ENCODE measurements around the gene B3GAT1. TPM values are rescaled to one million over a fixed set of nuclear protein-coding genes. Genes with fewer than 3 reads are reported as not detected.
"Not testable (repeated sequence)": the region's sequence is repeated elsewhere in the genome, so short reads cannot be mapped to it uniquely, and the experiment has no call there.

B3GAT1 gene
- polyA plus RNA-seq, 4 donors = 0.54 to 1.4 (median 0.57) TPM; not detected in 1

- FAIRE-seq (no peak), DNase-seq (no peak)
- H3K36me3 ChIP-seq (ENCODE audit: control insufficient read depth in 3 of 3, insufficient read depth in 2 of 3, low read depth in 1 of 3, low read length in 3 of 3) = no peaks in the 10 kb centered on the region
Observed at GRCh38 chr11:134349802-134350355, 62.2 kb downstream of the B3GAT1 start.

DNA sequence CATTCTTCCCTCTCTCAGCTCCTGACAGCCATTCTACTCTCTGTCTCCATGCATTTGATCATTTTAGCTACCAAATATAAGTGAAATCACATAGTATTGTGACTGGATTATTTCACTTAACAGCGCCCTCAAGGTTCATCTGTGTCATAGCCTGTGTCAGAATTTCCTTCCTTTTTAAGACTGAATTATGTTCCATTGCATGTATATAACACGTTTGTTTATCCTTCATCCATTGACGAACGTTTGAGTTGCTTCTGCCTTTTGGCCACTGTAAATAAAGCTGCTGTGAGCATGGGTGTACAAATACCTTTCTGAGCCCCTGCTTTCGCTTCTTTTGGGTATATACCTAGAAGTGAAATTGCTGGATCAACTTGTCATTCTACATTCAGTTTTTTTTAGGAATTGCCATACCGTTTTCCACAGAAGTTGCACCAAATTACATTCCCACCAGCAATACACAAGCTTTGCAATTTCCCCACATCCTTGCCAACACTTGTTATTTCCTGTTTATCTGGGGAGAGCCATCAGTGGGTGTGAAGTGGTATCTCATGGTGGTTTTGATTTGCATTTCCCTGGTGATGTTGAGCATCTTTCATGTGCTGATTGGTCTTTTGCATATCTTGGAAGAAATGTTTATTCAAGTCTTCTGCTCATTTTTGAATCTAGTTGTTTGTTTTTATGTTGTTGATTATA, 62.8 kb downstream of the B3GAT1 start:
- no peak for DNase-seq
- Histone ChIP-seq H3K27ac (ENCODE audit: low read depth in 1 of 3, low read length in 2 of 3) (no peak overlapping the region), H3K27me3 (ENCODE audit: control insufficient read depth in 3 of 3, insufficient read depth in 3 of 3, low read length in 3 of 3) (no peaks in the 10 kb centered on the region), H3K36me3 (ENCODE audit: control insufficient read depth in 3 of 3, insufficient read depth in 2 of 3, low read depth in 1 of 3, low read length in 3 of 3) (no peaks in the 10 kb centered on the region), H3K4me1 (ENCODE audit: control insufficient read depth in 3 of 3, insufficient read depth in 2 of 3, low read depth in 1 of 3, low read length in 2 of 3) (no peaks in the 10 kb centered on the region), H3K9me3 (ENCODE audit: control insufficient read depth in 2 of 2, insufficient read depth in 1 of 2, low read depth in 1 of 2, low read length in 1 of 2) (no peaks in the 10 kb centered on the region), H3K4me3 (ENCODE audit: low read depth in 1 of 3, low read length in 3 of 3) (no peak overlapping the region)
- no peak for FAIRE-seq
- WGBS, 3 donors = 61 to 81% (median 76%) methylated on average over 6 of the region's 6 CpGs

More at GRCh38 chr11:134349802-134350355, 62.2 kb downstream of the B3GAT1 start:
- 79 to 93% (median 89%) methylated on average over 10 of the region's 10 CpGs for WGBS, 3 donors
- Histone ChIP-seq H3K4me3 (ENCODE audit: low read depth in 1 of 3, low read length in 3 of 3) (no peak overlapping the region), H3K27ac (ENCODE audit: low read depth in 1 of 3, low read length in 2 of 3) (no peak overlapping the region), H3K9me3 (ENCODE audit: control insufficient read depth in 2 of 2, insufficient read depth in 1 of 2, low read depth in 1 of 2, low read length in 1 of 2) (no peaks in the 10 kb centered on the region), H3K27me3 (ENCODE audit: control insufficient read depth in 3 of 3, insufficient read depth in 3 of 3, low read length in 3 of 3) (no peaks in the 10 kb centered on the region), H3K4me1 (ENCODE audit: control insufficient read depth in 3 of 3, insufficient read depth in 2 of 3, low read depth in 1 of 3, low read length in 2 of 3) (no peaks in the 10 kb centered on the region)

GRCh38 chr11:134347441-134347840, 64.6 kb downstream of the B3GAT1 start:
- DNase-seq = no peak
- no peaks in the 10 kb centered on the region for H3K36me3 ChIP-seq (ENCODE audit: control insufficient read depth in 3 of 3, insufficient read depth in 2 of 3, low read depth in 1 of 3, low read length in 3 of 3)
- WGBS, 3 donors = 91 to 95% (median 92%) methylated on average over 10 of the region's 10 CpGs
- no peaks in the 10 kb centered on the region for H3K4me1 ChIP-seq (ENCODE audit: control insufficient read depth in 3 of 3, insufficient read depth in 2 of 3, low read depth in 1 of 3, low read length in 2 of 3)
- FAIRE-seq = no peak
- no peaks in the 10 kb centered on the region for H3K9me3 ChIP-seq (ENCODE audit: control insufficient read depth in 2 of 2, insufficient read depth in 1 of 2, low read depth in 1 of 2, low read length in 1 of 2)
- no peaks in the 10 kb centered on the region for H3K27me3 ChIP-seq (ENCODE audit: control insufficient read depth in 3 of 3, insufficient read depth in 3 of 3, low read length in 3 of 3)
- H3K4me3 ChIP-seq (ENCODE audit: low read depth in 1 of 3, low read length in 3 of 3) = no peak overlapping the region
- no peak overlapping the region for H3K27ac ChIP-seq (ENCODE audit: low read depth in 1 of 3, low read length in 2 of 3)

- FAIRE-seq (no peak), DNase-seq (no peak)
- no peak overlapping the region for H3K4me3 ChIP-seq (ENCODE audit: low read depth in 1 of 3, low read length in 3 of 3)
- H3K9me3 ChIP-seq (ENCODE audit: control insufficient read depth in 2 of 2, insufficient read depth in 1 of 2, low read depth in 1 of 2, low read length in 1 of 2) = no peaks in the 10 kb centered on the region
- H3K27ac ChIP-seq (ENCODE audit: low read depth in 1 of 3, low read length in 2 of 3) = no peak overlapping the region
- H3K4me1 ChIP-seq (ENCODE audit: control insufficient read depth in 3 of 3, insufficient read depth in 2 of 3, low read depth in 1 of 3, low read length in 2 of 3) = no peaks in the 10 kb centered on the region
- no peaks in the 10 kb centered on the region for H3K27me3 ChIP-seq (ENCODE audit: control insufficient read depth in 3 of 3, insufficient read depth in 3 of 3, low read length in 3 of 3)
- whole genome bisulfite sequencing, 3 donors = 76 to 90% (median 84%) methylated on average over 5 of the region's 5 CpGs
- no peaks in the 10 kb centered on the region for H3K36me3 ChIP-seq (ENCODE audit: control insufficient read depth in 3 of 3, insufficient read depth in 2 of 3, low read depth in 1 of 3, low read length in 3 of 3)
Observed at GRCh38 chr11:134346976-134347350, 65.1 kb downstream of the B3GAT1 start.

DNA sequence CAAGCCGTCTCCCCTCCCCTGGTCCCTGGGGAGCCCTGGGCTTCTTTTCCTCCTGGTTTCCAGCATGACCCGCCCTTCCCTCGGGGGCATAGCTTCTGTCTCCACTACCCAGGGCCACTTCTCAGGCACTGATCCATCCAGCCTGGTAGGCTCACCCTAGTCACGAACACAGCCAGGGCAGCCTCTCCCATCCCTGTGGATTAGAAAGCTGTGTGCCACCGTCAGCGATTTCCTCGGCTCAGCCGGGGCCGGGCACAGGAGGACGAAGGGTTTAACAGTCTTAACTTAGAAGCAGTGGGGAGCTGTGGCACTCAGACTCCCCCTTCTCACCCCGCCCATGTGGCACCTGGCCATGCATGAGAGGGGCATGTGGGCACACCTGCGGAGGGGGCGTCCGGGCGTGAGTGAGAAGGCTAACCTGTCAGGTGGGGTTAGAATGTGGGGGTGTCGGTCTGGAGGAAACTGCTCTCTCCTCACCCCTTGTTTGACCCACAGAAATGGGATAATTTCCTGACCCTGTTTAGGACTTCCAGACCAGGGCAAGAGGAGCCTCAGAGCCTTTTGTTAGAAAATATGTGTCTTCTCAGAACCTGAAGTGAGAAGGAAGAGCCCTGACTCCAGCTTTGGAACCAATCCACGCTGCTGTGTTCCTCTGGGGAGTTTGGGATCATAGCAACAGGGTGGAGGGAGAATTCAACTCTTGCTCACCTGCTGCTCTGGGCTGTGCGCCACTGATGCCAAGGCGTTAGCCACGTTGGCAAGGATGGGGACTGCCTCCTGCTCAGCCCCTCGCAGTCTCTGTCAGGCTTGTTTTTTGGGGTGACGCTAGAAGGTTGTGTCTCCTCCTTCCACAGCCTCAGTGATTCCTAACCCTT, 65.7 kb downstream of the B3GAT1 start:
- DNase-seq (no peak), FAIRE-seq (no peak)
- no peaks in the 10 kb centered on the region for H3K36me3 ChIP-seq (ENCODE audit: control insufficient read depth in 3 of 3, insufficient read depth in 2 of 3, low read depth in 1 of 3, low read length in 3 of 3)
- 74 to 88% (median 87%) methylated on average over 22 of the region's 22 CpGs for WGBS, 3 donors
- H3K9me3 ChIP-seq (ENCODE audit: control insufficient read depth in 2 of 2, insufficient read depth in 1 of 2, low read depth in 1 of 2, low read length in 1 of 2) = no peaks in the 10 kb centered on the region
- H3K4me3 ChIP-seq (ENCODE audit: low read depth in 1 of 3, low read length in 3 of 3) = no peak overlapping the region
- H3K27me3 ChIP-seq (ENCODE audit: control insufficient read depth in 3 of 3, insufficient read depth in 3 of 3, low read length in 3 of 3) = no peaks in the 10 kb centered on the region
- H3K4me1 ChIP-seq (ENCODE audit: control insufficient read depth in 3 of 3, insufficient read depth in 2 of 3, low read depth in 1 of 3, low read length in 2 of 3) = no peaks in the 10 kb centered on the region
- H3K27ac ChIP-seq (ENCODE audit: low read depth in 1 of 3, low read length in 2 of 3) = no peak overlapping the region

DNA sequence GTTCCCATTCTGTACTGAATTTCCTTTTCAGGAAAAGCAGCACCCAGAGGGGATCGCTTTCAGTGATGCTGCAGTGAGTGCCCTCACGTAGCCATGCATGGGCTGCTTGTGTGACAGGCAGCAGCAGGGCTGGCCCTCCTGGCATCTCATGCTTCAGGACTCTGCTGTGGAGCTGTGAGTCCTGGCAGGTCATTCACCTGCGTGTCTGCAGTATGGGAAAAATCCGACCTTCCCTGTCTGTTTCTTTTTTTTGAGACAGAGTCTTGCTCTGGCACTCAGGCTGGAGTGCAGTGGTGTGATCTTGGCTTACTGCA, 66.8 kb downstream of the B3GAT1 start:
- Histone ChIP-seq H3K36me3 (ENCODE audit: control insufficient read depth in 3 of 3, insufficient read depth in 2 of 3, low read depth in 1 of 3, low read length in 3 of 3) (no peaks in the 10 kb centered on the region), H3K4me3 (ENCODE audit: low read depth in 1 of 3, low read length in 3 of 3) (no peak overlapping the region), H3K27me3 (ENCODE audit: control insufficient read depth in 3 of 3, insufficient read depth in 3 of 3, low read length in 3 of 3) (no peaks in the 10 kb centered on the region), H3K27ac (ENCODE audit: low read depth in 1 of 3, low read length in 2 of 3) (no peak overlapping the region), H3K4me1 (ENCODE audit: control insufficient read depth in 3 of 3, insufficient read depth in 2 of 3, low read depth in 1 of 3, low read length in 2 of 3) (peaks cover 0 to 3% (median 0%) of the 10 kb centered on the region in 3 donors), H3K9me3 (ENCODE audit: control insufficient read depth in 2 of 2, insufficient read depth in 1 of 2, low read depth in 1 of 2, low read length in 1 of 2) (no peaks in the 10 kb centered on the region)
- DNase-seq (no peak), FAIRE-seq (no peak)
- 84 to 91% (median 88%) methylated on average over 4 of the region's 4 CpGs for WGBS, 3 donors

DNA sequence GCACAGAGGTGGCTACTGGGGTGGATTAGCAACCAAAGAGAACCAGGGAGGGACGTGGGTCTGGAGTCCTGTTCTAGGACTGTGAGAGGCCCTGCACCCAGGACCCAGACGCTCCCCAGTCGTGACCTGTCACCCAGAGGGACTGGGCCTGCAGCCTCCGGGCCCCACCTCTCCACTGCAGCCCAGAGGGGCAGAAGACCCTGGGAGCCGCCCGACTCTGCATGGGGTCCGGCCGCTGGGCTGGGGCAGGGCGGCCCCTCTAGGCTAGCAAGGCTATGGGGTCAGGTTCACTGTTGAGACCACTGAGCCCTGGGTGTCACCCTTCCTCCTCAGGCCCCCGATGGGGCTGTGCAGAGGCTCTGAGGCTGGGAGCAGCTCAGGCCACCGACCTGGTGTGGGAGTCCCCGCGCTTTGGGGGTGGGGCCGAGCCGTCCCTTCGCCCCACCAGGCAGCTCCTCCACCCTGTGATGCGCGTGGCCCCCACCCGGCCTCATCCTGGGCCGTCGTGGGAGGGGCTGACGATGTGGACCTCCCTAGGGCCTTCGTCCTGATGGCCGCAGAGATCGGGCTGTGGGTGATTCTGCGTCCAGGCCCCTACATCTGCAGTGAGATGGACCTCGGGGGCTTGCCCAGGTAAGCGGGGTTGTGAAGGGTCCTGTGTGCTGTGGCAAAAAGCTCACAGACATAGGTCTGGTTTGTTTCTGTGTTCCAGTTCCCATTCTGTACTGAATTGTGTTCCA, 67.4 kb downstream of the B3GAT1 start:
- H3K27ac ChIP-seq (ENCODE audit: low read depth in 1 of 3, low read length in 2 of 3); DNase-seq; H3K9me3 ChIP-seq (ENCODE audit: control insufficient read depth in 2 of 2, insufficient read depth in 1 of 2, low read depth in 1 of 2, low read length in 1 of 2); H3K4me1 ChIP-seq (ENCODE audit: control insufficient read depth in 3 of 3, insufficient read depth in 2 of 3, low read depth in 1 of 3, low read length in 2 of 3); H3K27me3 ChIP-seq (ENCODE audit: control insufficient read depth in 3 of 3, insufficient read depth in 3 of 3, low read length in 3 of 3); H3K4me3 ChIP-seq (ENCODE audit: low read depth in 1 of 3, low read length in 3 of 3); FAIRE-seq; H3K36me3 ChIP-seq (ENCODE audit: control insufficient read depth in 3 of 3, insufficient read depth in 2 of 3, low read depth in 1 of 3, low read length in 3 of 3): not testable (repeated sequence)
- WGBS, 3 donors = 81 to 87% (median 87%) methylated on average over 20 to 27 of the region's 28 CpGs

- H3K27ac ChIP-seq (ENCODE audit: low read depth in 1 of 3, low read length in 2 of 3) = no peak overlapping the region
- H3K4me3 ChIP-seq (ENCODE audit: low read depth in 1 of 3, low read length in 3 of 3) = no peak overlapping the region
- H3K4me1 ChIP-seq (ENCODE audit: control insufficient read depth in 3 of 3, insufficient read depth in 2 of 3, low read depth in 1 of 3, low read length in 2 of 3) = peaks cover 0 to 3% (median 0%) of the 10 kb centered on the region in 3 donors
- H3K9me3 ChIP-seq (ENCODE audit: control insufficient read depth in 2 of 2, insufficient read depth in 1 of 2, low read depth in 1 of 2, low read length in 1 of 2) = no peaks in the 10 kb centered on the region
- FAIRE-seq = no peak
- H3K36me3 ChIP-seq (ENCODE audit: control insufficient read depth in 3 of 3, insufficient read depth in 2 of 3, low read depth in 1 of 3, low read length in 3 of 3) = no peaks in the 10 kb centered on the region
- no peaks in the 10 kb centered on the region for H3K27me3 ChIP-seq (ENCODE audit: control insufficient read depth in 3 of 3, insufficient read depth in 3 of 3, low read length in 3 of 3)
- DNase-seq = no peak
- WGBS, 3 donors = 81 to 93% (median 89%) methylated on average over 15 of the region's 15 CpGs
Observed at GRCh38 chr11:134343646-134344045, 68.4 kb downstream of the B3GAT1 start.
